GM21717 (cell line): Measurements from ENCODE around the gene OLA1.
A peak's percentile ranks its signal among the peaks of the same experiment; 100 is the strongest.

Experiments used
- ATAC-seq: cut with Tn5 transposase; IDR thresholded peaks from one replicate; pipeline ENCODE4 v1.9.1; 2021; ENCODE audit warnings: mild to moderate bottlenecking, moderate library complexity; ENCODE audit not compliant: unreplicated experiment

OLA1 gene

DNA sequence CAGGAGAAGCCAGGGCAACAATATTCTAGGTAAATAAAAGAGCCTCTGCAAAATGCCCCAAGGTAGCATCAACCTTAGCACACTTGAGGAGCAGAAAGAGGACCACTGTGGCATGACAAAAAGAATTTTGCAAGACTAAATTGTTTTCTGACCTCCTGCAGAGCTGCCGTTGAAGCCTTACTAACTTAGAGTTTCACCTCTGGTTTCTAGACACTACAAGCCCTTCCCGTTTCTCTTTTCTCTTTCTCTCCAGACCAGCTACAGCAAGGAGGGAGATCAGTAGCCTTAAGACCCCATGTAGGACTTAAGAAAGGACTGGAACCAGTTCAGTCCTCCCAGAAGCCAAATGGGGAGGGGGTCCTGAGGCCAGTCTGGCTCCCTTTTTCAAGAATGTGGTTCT lies 209.9 kb downstream of the OLA1 start:
- peak; percentile 46 for ATAC-seq

DNA sequence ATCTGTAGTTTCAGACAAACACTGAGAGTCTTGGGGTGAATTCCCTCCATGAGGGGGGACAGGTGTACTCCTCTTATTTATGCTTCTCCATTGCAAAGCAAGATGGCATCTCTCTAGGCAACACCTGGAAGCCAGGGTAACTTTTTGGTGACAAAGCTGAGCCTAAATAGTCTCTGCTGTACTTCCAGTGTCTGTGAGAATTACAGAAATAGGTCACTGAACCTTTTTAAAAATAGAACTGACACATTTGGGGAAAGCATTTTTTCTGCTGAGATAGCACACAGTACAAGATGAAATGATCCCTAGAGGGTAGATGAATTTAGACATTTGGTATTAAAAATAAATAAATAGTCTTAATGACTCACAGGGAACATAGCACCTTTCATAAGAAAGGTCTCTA lies 211.5 kb downstream of the OLA1 start:
- ATAC-seq, result no peak

DNA sequence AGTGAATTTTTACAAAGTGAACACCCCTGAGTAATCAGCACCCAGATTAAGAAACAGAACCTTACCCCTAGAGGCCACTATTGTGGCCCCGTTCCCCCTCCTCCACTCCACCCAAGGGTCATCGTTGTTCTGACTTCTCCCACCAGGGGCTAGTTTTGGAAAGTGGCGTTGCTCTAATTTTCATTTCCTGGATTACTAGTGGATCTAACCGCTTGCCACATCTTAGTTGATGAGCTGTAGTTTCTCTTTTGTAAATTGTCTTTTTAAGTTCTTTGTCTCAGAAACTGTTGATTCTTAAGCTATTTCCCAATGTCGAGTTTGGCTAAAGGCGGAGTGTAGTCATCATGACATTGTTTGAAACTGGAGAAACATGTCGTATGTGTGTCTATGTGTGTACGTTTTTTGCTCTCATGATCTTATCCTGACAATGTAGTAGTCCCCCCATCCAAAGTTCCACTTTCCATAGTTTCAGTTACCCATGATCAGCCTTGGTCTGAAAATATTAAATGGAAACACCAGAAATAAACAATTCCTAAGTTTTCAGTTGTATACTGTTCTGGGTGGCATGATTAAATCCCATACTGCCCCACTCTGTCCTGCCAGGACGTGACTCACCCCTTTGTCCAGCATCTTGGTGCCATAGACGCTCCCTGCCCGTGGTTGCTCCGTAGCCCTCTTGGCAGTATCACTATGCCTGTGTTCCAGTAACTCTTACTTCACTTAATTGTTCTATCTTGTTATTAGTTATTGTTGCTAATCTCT lies 212.2 kb downstream of the OLA1 start:
- ATAC-seq, result no peak

DNA sequence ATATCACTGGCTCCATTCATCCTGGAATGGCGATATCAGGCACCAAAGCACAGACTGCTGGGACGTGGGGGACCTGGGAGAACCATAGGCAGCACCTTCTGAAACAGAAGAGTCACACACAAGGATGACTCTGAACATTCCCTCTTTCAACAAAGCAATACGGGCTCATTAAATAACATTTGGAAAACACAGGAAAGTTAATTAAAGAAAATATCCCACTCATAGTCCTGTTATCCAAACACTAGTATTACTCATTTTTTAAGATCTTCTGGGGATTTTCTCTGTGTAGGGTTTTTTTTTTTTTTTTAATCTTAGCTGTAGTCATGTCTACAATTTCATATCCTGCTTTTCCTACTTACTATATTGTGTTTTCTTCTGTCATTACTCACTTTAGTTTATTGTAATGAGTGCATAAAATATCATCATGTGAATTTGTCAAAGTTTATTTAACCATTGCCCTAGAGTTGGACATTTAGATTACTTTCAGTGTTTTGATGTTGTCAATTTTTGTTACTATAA lies 213.2 kb downstream of the OLA1 start:
- no peak for ATAC-seq

DNA sequence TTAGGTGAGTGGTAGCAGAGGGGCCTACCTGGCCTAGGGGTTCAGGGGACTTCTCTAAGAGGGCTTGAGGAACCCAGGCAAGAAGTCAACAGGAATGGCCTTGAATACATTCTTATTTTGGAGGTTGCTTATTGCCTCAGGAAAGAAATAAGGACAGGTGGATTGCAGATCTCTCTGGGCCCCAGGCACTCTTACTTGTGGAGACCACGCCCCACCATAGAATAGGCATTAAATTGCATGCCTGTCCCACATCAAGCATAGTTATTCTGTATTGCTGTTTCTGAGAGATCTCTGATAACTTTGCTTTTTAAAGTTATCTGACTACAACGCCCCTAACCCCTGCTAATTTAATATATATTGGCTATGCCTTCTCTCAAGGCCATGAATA lies 215.2 kb downstream of the OLA1 start:
- no peak for ATAC-seq

DNA sequence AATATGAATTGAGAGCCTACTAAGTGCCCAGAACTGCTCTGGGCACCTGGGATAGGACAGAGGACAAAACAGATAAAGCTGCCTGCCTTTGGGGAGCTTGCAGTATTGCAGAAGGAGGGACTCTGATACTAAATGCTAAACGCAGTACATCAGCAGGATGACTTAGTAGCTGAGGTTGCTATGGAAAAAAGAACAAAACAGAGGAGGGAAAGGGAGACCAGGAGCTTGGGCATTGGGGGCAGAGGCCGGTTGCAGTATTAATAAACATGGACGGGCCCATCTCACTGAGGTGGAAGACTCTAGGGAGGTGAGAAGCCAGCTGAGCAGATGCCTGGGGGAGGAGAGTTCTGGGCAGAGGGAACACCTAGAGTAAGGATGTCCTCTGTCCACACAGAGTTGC lies 217.1 kb downstream of the OLA1 start:
- no peak for ATAC-seq

DNA sequence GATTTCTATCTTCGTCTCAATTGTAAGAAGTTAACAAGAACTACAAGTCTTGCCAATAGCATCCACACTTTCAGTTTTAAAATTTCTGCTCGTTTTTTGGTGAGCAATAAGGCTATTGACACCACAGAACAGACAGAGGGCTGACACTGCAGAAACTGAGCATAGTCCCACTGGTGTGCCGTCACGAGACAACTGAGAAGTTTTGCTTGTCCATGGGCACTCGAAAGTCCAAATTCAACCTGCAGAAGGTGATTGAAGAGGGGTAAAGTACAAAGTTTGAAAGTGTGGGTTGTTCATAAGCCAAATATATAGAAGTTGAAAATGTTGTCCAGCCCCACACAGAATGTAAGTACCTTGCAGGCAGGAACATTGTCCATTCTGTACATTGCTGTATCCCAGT lies 219.4 kb downstream of the OLA1 start:
- no peak for ATAC-seq

DNA sequence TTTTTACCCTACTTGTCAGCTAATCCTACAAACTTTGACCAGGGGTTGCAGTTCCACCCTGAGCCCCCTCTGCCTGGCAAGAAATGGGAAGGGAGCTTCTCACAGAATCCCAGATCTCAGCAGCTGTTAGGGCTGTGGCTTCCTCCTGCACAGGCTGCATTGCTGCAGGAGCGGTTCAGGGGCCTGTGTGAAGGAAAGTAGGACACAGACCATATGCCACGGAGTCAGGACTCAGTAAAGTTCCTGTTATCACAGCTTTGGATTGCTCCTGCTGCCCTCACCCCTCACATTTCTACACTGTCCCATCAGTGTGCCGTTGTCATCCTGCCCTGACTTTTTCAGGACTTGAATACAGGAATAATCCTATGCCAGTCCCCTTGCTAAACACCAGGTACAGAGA lies 220.4 kb downstream of the OLA1 start:
- no peak for ATAC-seq

DNA sequence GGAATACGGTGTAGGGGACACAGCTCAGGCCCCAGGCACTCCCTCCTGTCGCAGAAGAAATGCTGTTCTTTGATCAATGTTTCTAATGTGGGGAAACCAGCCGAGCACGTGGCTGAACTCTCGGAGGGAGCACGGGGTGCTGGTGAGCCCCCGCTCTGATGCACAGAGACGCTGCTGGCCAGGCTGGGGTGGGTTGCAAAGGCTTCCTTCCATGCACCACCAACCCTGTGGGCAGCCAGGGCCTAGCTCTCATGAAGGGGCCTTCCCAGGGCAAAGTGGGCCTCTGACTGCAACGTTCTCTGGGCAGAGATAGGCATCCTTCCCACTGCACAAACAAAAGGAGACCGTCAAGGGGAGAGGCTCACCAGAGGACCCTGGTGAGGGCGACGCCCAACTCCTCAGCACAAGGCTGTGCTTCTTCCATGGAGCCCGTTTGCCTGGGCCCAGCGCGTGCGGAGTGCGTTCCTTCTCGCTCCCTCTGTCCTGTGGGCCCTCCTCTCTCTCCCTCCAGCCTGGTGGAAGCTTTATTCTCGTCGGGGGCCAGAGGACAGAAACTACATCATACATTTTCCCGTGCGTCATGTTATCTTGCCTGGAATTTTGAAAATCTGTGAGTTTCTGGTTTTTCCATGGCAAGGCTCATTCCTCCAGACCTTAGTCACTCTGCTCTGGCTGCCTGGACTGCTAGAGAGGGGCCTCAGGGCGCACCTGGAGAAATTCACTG lies 222.0 kb downstream of the OLA1 start:
- ATAC-seq, result no peak

DNA sequence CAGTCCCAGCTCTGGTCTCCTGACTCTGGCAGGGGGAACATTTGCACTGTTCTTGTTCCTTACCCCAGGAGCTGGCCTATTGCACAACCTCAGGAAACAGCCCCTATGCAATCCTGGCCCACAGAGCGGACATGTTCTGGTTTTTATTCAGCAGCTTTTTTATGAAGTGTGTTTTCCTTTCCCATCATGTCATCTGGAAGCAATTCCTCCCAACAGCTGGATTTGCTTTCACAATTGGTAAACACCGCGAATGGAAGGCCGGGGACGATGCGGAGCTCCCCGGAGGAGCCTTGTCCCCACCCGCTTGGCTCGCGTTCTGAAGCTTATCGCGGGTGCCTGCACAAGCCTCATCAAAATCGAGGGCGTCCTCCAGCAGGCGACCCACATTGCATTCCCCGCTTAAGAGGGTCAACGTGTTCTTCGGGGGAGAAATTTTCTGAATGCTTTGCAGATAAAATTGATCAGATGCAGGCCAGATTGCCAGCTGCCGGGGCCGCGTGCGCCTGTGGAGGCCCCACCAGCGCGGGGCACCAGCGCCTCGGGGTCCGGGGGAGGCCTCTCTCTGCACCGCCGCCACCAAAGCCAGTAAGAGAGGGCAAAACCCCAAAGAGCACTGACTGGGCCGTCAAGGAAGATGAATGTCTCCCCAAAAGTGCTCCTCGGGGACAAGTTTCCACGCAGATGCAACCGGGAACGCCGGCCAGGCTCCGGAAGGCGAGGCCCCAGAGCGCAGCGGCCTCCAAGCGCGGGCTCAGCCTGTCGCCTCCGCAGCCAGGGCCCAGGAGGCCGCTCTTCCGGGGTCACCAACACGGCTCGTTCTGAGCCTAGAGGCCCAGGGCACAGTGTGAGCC lies 222.8 kb downstream of the OLA1 start:
- ATAC-seq, result no peak

DNA sequence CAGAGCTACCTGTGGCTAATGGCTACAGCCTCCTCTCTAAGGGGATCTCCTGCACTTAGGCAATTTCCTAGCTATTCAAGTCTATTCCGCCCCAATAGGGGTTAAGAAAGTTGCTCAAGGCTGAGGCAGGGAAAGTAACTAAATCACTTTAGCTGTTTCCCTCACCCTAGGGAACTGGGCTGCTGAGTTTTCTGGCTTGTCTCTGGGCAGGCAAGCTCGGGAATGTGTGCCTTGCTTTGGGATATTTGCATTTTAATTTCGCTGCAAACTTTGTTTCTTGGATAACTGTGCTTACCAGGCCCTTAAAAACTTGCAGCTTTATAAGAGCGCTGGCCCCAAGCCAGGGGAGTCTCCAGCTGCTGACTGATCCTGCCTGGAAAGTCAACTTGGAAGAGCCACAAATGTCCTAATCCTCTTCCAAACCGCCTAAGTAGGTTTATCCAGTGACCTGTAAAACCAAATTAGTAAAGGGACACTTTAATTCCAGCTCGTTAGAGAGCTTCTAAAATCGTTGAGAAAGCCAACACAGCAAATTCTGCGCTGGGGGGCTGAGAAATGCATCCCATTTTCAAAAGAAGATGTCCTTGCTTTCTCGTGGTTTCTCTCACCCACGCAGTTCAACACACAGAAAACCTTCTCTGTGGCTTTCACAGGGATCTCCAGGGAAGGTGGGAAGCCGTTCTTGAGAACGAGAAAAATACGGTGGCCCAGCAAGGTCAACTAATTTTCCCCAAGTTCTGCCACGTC lies 223.6 kb downstream of the OLA1 start:
- ATAC-seq, result no peak

DNA sequence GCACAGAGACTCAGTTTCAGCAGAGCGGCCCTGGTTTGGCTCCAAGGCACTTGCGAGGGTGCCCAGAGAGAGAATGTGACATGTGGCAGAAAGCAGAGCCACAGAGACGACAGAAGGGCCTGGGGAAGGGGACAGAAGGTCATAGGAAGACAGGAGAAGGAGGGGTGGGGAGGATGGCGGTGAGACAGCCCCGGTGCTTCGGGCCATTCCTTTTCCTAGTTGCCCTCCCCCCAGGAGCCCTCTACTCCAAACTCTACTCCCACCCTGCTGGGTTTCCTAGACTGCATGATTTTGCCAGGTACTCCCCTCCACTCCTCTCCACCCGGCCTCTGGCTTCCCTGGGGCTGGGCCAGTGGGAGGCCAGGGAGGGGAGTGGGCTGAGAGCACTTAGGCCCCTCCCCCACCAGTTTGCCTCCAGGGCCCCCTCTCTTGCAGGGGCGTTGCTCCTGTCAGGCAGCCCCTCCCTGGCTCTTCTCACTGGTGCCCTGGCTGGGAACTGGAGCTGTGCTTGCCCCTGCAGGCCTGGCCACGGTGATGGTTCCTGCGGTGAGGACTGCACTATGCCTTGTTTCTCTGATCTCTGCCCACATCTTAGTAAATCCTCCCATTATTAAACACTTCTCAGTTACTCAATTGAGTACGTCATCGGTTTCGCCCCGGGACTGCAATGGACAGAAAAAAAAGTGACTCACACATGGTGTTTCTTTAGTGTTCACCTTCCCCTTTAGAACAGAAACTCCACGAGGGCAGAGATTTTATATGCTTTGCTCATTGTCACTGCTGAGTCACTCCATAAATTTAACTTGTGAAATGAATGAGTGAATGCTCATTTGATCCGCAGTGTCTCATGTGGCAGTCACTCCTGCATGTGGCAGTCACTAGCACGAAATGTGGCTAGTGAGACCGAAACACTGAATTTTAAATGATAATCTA lies 224.5 kb downstream of the OLA1 start:
- ATAC-seq, result no peak
